IMR-90 (cell line): ENCODE data around the gene GPC5. TPM values are rescaled to one million over a fixed set of nuclear protein-coding genes. Genes with fewer than 3 reads are reported as not detected.

Source experiments
- ATAC-seq: fragments of 200-7000 bp; cut with Tn5 transposase; 2 replicates; pipeline ENCODE4 v1.9.1; 2020; ENCODE audit warnings: low read depth, mild to moderate bottlenecking, moderate library complexity
- BruUV-seq: library from RNA; stranded (reverse); fragments of 400-500 nt; replicated peaks from 2 replicates; lab custom pipeline; 2021; lab: Mats Ljungman, UMichigan
- CTCF ChIA-PET: fragments of 300-600 bp; formaldehyde crosslinking; extraction: SDS; loops from one replicate; lab custom pipeline; 2021; ENCODE audit warnings: antibody characterized with exemption; lab: Yijun Ruan, JAX
- POLR2A ChIA-PET: fragments of 300-600 bp; sonication (Branson Sonifier 250); formaldehyde crosslinking; loops from one replicate; lab custom pipeline; 2022; ENCODE audit warnings: antibody characterized with exemption; ENCODE audit not compliant: unreplicated experiment; lab: Charles Lee
- DNase-seq: peaks from one replicate; pipeline ENCODE4 v3.0.0; 2013
- H2AFZ ChIP-seq: replicated peaks from 2 replicates; pipeline ENCODE3; 2013; ENCODE audit warnings: low read length, mild to moderate bottlenecking; ENCODE audit not compliant: poor library complexity
- H2AK5ac ChIP-seq: 2 replicates; pipeline ENCODE4 v1.6.1; 2013; ENCODE audit warnings: low read depth, low read length, inconsistent platforms
- H2AK9ac ChIP-seq: replicated peaks from 2 replicates; pipeline ENCODE3; 2013; ENCODE audit warnings: mild to moderate bottlenecking, low read depth, low read length, moderate library complexity; ENCODE audit not compliant: poor library complexity
- H2BK120ac ChIP-seq: 2 replicates; pipeline ENCODE4 v1.6.1; 2013; ENCODE audit warnings: low read depth, low read length, inconsistent platforms
- H2BK15ac ChIP-seq: 3 replicates; pipeline ENCODE4 v1.6.1; 2013; ENCODE audit warnings: low read depth, low read length, inconsistent platforms
- H2BK20ac ChIP-seq: 2 replicates; pipeline ENCODE4 v1.6.1; 2013; ENCODE audit warnings: low read depth, mild to moderate bottlenecking, inconsistent platforms, low read length, moderate library complexity
- H2BK5ac ChIP-seq: 2 replicates; pipeline ENCODE4 v1.6.1; 2013; ENCODE audit warnings: mild to moderate bottlenecking, low read depth, low read length, inconsistent platforms; ENCODE audit not compliant: poor library complexity, severe bottlenecking
- H3K14ac ChIP-seq: replicated peaks from 2 replicates; pipeline ENCODE4 v1.6.1; 2013; ENCODE audit warnings: low read depth, low read length, inconsistent platforms
- H3K18ac ChIP-seq: 2 replicates; pipeline ENCODE4 v1.6.1; 2013; ENCODE audit warnings: low read depth, low read length, control low read depth
- H3K23ac ChIP-seq: 2 replicates; pipeline ENCODE4 v1.6.1; 2013; ENCODE audit warnings: low read depth, low read length, inconsistent platforms
- H3K27ac ChIP-seq: 2 replicates; pipeline ENCODE4 v1.5.1; 2013; ENCODE audit warnings: mild to moderate bottlenecking, control low read depth, low read length; ENCODE audit not compliant: insufficient read depth
- H3K27me3 ChIP-seq: 2 replicates; pipeline ENCODE4 v1.6.1; 2013; ENCODE audit warnings: low read length; ENCODE audit not compliant: control insufficient read depth, insufficient read depth
- H3K36me3 ChIP-seq: 2 replicates; pipeline ENCODE4 v1.6.1; 2013; ENCODE audit warnings: low read length, mixed read lengths; ENCODE audit not compliant: control insufficient read depth, insufficient read depth
- H3K4ac ChIP-seq: 2 replicates; pipeline ENCODE4 v1.6.1; 2013; ENCODE audit warnings: low read depth, low read length, inconsistent platforms
- H3K4me1 ChIP-seq: 2 replicates; pipeline ENCODE4 v1.6.1; 2013; ENCODE audit warnings: low read length, mixed read lengths; ENCODE audit not compliant: control insufficient read depth, insufficient read depth
- H3K4me2 ChIP-seq: 2 replicates; pipeline ENCODE4 v1.6.1; 2013; ENCODE audit warnings: low read depth, mild to moderate bottlenecking, control low read depth, low read length, moderate library complexity
- H3K4me3 ChIP-seq: 2 replicates; pipeline ENCODE4 v1.5.1; 2013; ENCODE audit warnings: low read depth, mild to moderate bottlenecking, control low read depth, low read length, moderate library complexity; ENCODE audit not compliant: insufficient read depth
- H3K56ac ChIP-seq: 2 replicates; pipeline ENCODE4 v1.6.1; 2013; ENCODE audit warnings: low read length, inconsistent platforms; ENCODE audit not compliant: insufficient read depth; ENCODE audit errors: extremely low read depth
- H3K79me1 ChIP-seq, 2 experiments: 2 replicates each; pipeline ENCODE4 v1.6.1; 2013; ENCODE audit warnings: low read length in 2 of 2, inconsistent platforms in 1 of 2, low read depth in 1 of 2
- H3K9ac ChIP-seq: 2 replicates; pipeline ENCODE4 v1.6.1; 2013; ENCODE audit warnings: low read depth, low read length, control low read depth
- H3K9me1 ChIP-seq: 2 replicates; pipeline ENCODE4 v1.6.1; 2013; ENCODE audit warnings: low read length, inconsistent platforms; ENCODE audit not compliant: insufficient read depth
- H3K9me3 ChIP-seq: 2 replicates; pipeline ENCODE4 v1.6.1; 2013; ENCODE audit warnings: low read length; ENCODE audit not compliant: control insufficient read depth, insufficient read depth
- H4K20me1 ChIP-seq: 2 replicates; pipeline ENCODE4 v1.6.1; 2013; ENCODE audit warnings: low read length, inconsistent platforms; ENCODE audit not compliant: insufficient read depth
- H4K5ac ChIP-seq: 2 replicates; pipeline ENCODE4 v1.6.1; 2013; ENCODE audit warnings: mild to moderate bottlenecking, low read depth, low read length, control low read depth
- H4K8ac ChIP-seq, 2 experiments: 2 replicates each; pipeline ENCODE4 v1.6.1; 2013; ENCODE audit warnings: low read depth in 2 of 2, low read length in 2 of 2, control low read depth in 1 of 2, inconsistent platforms in 1 of 2
- H4K91ac ChIP-seq: 2 replicates; pipeline ENCODE4 v1.6.1; 2013; ENCODE audit warnings: low read depth, low read length, inconsistent platforms; ENCODE audit not compliant: insufficient read depth
- FOS ChIP-seq: fragments of 150-350 bp; IDR thresholded peaks from 2 replicates; pipeline ENCODE4 v1.6.1; 2016; ENCODE audit warnings: low read depth, low read length
- MAFK ChIP-seq: IDR thresholded peaks from 2 replicates; pipeline ENCODE4 v1.6.1; 2012; ENCODE audit warnings: low read depth, low read length, improper control_type of control experiment
- RAD21 ChIP-seq: IDR thresholded peaks from 2 replicates; pipeline ENCODE4 v1.6.1; 2012; ENCODE audit warnings: low read length, improper control_type of control experiment
- RFX5 ChIP-seq: IDR thresholded peaks from 2 replicates; pipeline ENCODE4 v1.8.0; 2012; ENCODE audit warnings: low read depth, mild to moderate bottlenecking, low read length, moderate library complexity
- WGBS, 2 experiments: methylation state at CpG; one replicate each; pipeline versions ENCODE4 v1.1.5 to v1.1.7; 2013; ENCODE audit warnings: missing lambda C conversion rate in 2 of 2; ENCODE audit not compliant: insufficient read length in 1 of 2; ENCODE audit errors: extremely low coverage in 2 of 2; 5-methylcytosine and 5-hydroxymethylcytosine counted together
- dilution Hi-C: fragments of 300-500 bp; cut with HindIII; formaldehyde crosslinking; loops from one replicate; pipeline ENCODE4 v1.14.3; 2018; ENCODE audit warnings: low sequenced_read_pairs; ENCODE audit not compliant: unreplicated experiment
- in situ Hi-C: fragments of 300-500 bp; cut with MboI; formaldehyde crosslinking; loops from 3 replicates; pipeline ENCODE4 v1.14.3; 2019; ENCODE audit warnings: low sequenced_read_pairs, inconsistent platforms, mixed read lengths
- intact Hi-C: fragments of 100-400 bp; cut with micrococcal nuclease; formaldehyde crosslinking; loops from 2 replicates; pipeline ENCODE4 v1.10.0; 2022
- polyA plus RNA-seq, 3 experiments: library from polyadenylated mRNA; depleted of rRNA; stranded (reverse); fragments of >200 nt; gene quantifications; 2 replicates each; pipeline ENCODE4 v1.2.3, GENCODE V29; 2012; ENCODE audit warnings: low replicate concordance in 1 of 3
- total RNA-seq: library from RNA; depleted of rRNA; stranded (reverse); fragments of >200 nt; gene quantifications from 2 replicates; pipeline ENCODE4 v1.2.3, GENCODE V29; 2012
- TF ChIP-seq, protein P1 (sequence below): conservative IDR thresholded peaks from 2 replicates; pipeline ENCODE4 v1.5.1; 2012; ENCODE audit warnings: mild to moderate bottlenecking, low read depth, low read length, improper control_type of control experiment
- TF ChIP-seq, protein P2 (sequence below): fragments of 150-350 bp; IDR thresholded peaks from 2 replicates; pipeline ENCODE4 v1.6.1; 2016; ENCODE audit warnings: low read depth, mild to moderate bottlenecking, low read length, moderate library complexity, borderline replicate concordance
- TF ChIP-seq, protein P3 (sequence below): fragments of 150-350 bp; IDR thresholded peaks from 2 replicates; pipeline ENCODE4 v1.6.1; 2017; ENCODE audit warnings: mild to moderate bottlenecking, antibody characterized with exemption, low read length, low read depth

Gene GPC5
- total and polyA plus RNA-seq, 2 of the 4 experiments (the other 2 are of a cell fraction): 0.94 to 1.8 TPM

DNA sequence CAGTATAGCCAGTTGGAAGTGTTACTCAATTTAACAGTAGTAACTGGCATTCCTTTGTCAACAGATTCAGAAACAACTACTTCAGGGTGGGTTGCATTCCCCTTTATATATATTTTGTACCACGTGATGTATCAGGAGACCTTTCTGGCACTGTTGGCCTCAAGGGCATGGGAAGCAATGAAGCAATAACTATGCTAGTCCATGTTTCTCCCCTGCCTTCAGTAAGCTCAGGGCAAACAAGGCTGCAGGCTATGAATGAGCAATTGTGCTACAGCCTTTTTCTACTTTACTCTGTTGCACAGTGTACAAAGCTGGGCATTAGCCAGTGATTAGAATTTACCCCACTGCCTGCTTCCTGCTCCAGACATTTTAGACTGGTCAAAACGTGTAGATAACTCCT, 348.8 kb downstream of the GPC5 start:
- intact Hi-C loops: no loop called here

More for the DNA sequence above, 348.8 kb downstream of the GPC5 start:
- Histone ChIP-seq H3K9ac (no peak overlapping the region), H2BK15ac (no peak overlapping the region), H4K8ac (no peak overlapping the region), H3K27me3 (no peaks in the 10 kb centered on the region), H2BK20ac (no peak overlapping the region), H3K4ac (no peak overlapping the region), H3K4me2 (no peak overlapping the region), H2AK5ac (no peak overlapping the region), H2AK9ac (no peak overlapping the region), H3K18ac (no peak overlapping the region), H3K36me3 (no peaks in the 10 kb centered on the region), H2BK5ac (no peak overlapping the region), H3K79me1 (no peaks in the 10 kb centered on the region), H4K91ac (no peak overlapping the region), H3K56ac (no peak overlapping the region), H2BK120ac (no peak overlapping the region), H3K9me3 (no peaks in the 10 kb centered on the region), H4K20me1 (no peaks in the 10 kb centered on the region), H3K4me1 (no peaks in the 10 kb centered on the region), H4K5ac (no peak overlapping the region), H3K14ac (no peak overlapping the region), H3K27ac (no peak overlapping the region), H3K9me1 (no peaks in the 10 kb centered on the region), H2AFZ (no peak overlapping the region), H3K4me3 (no peak overlapping the region), H3K23ac (no peak overlapping the region)
- dilution Hi-C loops (no loop called here), in situ Hi-C loops (no loop called here)
- POLR2A ChIA-PET: no interaction called here
- no CpG with 5 or more reads among the region's 2 CpGs for WGBS, 2 experiments
- CTCF ChIA-PET: no interaction called here
- TF ChIP-seq RAD21: no peak
- no peak for TF ChIP-seq RFX5
- TF ChIP-seq, protein P1, sequence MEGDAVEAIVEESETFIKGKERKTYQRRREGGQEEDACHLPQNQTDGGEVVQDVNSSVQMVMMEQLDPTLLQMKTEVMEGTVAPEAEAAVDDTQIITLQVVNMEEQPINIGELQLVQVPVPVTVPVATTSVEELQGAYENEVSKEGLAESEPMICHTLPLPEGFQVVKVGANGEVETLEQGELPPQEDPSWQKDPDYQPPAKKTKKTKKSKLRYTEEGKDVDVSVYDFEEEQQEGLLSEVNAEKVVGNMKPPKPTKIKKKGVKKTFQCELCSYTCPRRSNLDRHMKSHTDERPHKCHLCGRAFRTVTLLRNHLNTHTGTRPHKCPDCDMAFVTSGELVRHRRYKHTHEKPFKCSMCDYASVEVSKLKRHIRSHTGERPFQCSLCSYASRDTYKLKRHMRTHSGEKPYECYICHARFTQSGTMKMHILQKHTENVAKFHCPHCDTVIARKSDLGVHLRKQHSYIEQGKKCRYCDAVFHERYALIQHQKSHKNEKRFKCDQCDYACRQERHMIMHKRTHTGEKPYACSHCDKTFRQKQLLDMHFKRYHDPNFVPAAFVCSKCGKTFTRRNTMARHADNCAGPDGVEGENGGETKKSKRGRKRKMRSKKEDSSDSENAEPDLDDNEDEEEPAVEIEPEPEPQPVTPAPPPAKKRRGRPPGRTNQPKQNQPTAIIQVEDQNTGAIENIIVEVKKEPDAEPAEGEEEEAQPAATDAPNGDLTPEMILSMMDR: no peak
- TF ChIP-seq, protein P2, sequence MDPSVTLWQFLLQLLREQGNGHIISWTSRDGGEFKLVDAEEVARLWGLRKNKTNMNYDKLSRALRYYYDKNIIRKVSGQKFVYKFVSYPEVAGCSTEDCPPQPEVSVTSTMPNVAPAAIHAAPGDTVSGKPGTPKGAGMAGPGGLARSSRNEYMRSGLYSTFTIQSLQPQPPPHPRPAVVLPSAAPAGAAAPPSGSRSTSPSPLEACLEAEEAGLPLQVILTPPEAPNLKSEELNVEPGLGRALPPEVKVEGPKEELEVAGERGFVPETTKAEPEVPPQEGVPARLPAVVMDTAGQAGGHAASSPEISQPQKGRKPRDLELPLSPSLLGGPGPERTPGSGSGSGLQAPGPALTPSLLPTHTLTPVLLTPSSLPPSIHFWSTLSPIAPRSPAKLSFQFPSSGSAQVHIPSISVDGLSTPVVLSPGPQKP: no peak
- TF ChIP-seq MAFK: no peak
- TF ChIP-seq, protein P3, sequence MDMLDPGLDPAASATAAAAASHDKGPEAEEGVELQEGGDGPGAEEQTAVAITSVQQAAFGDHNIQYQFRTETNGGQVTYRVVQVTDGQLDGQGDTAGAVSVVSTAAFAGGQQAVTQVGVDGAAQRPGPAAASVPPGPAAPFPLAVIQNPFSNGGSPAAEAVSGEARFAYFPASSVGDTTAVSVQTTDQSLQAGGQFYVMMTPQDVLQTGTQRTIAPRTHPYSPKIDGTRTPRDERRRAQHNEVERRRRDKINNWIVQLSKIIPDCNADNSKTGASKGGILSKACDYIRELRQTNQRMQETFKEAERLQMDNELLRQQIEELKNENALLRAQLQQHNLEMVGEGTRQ: no peak
- no peak for TF ChIP-seq FOS
- no TSS peak for BruUV-seq
- no peak for DNase-seq
- no peak for ATAC-seq
